Stimulated activated CD4-positive, alpha-beta T cell treated with anti-CD3 and anti-CD28 coated beads, TNF-alpha, amount 100 ng/mL, for 24 hours (primary cell): ENCODE data around the gene GALNT11.

Source experiments
- DNase-seq, 3 experiments: peaks; one replicate each; pipeline ENCODE4 v3.0.0-alpha.2; 2020; ENCODE audit warnings: low read depth in 3 of 3

The GALNT11 gene

DNA sequence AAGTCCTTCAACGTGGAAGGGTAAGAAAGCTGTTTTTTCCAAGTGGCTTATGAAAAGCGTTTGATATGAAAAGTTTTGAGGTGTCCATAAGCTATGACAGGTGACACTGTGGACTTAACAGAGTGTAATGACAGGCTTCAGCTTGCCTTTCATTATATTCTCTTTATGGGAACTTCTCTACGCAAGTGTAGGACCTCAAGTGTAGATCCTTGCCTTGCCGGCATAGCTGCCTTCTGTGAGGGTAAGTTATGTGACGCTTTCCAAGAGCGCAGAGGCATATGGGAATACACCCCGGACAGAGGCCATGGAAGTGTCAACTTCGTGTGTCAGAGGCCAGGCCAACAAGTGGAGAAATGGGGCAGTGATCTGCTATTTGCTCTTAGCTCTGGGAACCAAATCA, 91.9 kb downstream of the GALNT11 start:
- no peak for DNase-seq

DNA sequence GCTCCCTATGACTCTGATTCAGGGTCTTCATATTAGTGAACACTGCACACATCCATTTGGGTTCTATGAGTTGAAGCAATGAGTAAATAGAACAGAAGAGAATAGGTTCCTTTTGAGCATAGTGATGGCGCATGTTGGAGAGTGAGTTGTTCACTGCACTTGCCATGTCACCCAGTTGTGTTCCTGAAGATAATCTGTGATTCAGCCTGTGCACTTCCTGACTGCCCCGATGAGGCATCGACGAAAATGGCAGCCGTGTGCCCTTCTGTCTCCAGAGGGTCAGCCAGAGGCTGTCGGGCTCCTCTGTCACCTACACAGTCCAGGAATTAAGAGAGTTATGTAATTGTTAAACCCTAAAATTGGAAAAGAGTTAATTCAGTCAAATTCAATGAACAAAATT, 94.7 kb downstream of the GALNT11 start:
- no peak for DNase-seq

DNA sequence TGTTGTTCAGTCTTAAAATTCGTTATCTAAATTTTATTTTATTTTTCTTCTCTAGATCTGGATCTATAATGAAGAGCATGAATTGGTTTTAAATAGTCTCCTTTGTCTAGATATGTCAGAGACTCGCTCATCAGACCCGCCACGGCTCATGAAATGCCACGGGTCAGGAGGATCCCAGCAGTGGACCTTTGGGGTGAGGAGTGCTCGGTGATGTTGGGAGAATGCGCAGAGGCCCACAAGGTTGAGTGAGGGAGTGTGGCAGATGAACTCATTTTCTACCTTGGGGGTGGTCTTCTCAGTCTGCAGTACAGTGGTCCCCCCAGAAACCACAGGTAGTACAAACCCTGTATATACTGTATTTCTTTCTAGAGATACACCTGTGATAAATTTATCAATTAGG, 95.3 kb downstream of the GALNT11 start:
- DNase-seq, result no peak

DNA sequence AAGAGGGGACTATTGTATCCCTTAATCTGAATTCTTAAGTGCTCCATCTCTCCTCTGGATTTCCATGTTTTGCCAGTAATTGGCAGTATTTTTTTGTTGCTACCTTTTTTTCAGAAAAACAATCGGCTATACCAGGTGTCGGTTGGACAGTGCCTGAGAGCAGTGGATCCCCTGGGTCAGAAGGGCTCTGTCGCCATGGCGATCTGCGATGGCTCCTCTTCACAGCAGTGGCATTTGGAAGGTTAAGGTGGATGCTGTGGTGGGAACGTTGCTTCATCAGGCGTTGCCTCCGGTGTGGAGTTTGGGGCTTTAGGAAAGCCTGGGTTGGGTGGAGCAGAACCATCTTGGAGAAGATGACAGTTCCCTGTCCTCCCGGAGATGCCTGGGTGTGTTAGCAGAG, 96.0 kb downstream of the GALNT11 start:
- no peak for DNase-seq

DNA sequence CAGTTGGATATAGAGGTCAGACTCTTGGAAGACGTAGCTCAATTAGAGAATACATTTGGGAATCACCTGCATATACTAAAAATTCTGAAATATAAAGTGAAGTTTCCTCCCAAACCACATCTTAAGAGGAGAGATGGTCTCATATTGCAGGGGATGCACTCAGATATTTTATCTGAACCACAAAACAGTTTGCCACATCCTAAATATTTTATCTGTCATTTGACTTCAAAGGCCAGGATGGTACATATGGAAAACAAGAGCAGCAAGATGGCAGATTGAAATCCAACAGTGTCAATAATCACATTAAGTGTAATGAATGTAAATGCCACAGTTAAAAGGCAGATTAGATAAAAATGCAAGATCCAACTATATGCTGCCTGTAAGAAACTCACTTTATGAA, 97.1 kb downstream of the GALNT11 start:
- DNase-seq, result no peak

DNA sequence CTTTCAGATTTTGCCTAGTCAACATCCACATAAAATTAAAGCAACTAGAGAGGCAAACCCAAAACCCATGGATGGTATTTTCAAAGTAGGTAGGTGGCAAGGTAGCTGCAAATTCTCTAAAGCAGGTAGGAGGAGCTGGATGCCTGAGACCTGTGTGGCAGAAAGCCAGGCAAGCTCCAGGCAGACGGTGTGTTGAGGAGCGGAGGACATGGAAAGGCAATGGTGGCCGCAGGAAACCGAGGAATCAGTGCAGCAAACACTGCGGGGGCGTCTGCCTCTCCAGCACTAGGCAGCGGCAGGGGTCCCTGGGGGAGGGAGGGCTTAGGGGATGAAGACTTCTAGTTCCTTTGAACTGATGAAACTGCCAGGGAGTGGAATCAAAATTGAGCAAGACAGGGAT, 101.3 kb downstream of the GALNT11 start:
- no peak for DNase-seq

DNA sequence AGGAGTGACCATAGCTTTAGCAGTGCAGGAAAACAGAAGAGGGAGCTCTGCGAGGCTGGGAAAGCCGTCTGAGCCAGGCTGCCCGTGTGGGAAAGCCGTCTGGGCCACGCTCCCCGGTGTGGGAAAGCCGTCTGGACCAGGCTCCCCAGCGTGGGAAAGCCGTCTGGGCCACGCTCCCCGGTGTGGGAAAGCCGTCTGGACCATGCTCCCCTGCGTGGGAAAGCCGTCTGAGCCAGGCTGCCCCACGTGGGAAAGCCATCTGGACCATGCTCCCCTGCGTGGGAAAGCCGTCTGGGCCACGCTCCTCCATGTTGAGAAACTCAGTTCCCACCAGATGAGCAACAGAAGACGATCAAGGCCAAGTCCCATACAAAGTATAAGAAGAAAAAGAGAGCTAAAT, 101.8 kb downstream of the GALNT11 start:
- DNase-seq, result no peak

DNA sequence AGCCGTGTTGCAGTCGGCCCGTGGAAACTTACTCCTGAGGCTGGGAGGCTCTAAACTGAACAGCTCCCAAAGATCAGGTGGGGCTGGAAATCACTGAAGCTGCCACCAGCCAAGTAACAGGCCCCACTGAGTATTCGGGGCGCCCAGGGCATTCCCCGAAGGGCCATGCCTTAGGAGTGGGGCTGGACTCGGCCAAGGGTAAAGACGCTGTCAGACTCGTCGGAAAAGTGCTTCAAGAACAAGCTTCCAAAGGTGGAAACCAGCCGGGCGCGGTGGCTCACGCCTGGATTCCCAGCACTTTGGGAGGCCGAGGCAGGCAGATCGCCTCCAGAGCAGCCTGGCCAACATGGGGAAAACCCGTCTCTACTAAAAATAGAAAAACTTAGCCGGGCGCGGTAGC, 102.8 kb downstream of the GALNT11 start:
- DNase-seq, result no peak

DNA sequence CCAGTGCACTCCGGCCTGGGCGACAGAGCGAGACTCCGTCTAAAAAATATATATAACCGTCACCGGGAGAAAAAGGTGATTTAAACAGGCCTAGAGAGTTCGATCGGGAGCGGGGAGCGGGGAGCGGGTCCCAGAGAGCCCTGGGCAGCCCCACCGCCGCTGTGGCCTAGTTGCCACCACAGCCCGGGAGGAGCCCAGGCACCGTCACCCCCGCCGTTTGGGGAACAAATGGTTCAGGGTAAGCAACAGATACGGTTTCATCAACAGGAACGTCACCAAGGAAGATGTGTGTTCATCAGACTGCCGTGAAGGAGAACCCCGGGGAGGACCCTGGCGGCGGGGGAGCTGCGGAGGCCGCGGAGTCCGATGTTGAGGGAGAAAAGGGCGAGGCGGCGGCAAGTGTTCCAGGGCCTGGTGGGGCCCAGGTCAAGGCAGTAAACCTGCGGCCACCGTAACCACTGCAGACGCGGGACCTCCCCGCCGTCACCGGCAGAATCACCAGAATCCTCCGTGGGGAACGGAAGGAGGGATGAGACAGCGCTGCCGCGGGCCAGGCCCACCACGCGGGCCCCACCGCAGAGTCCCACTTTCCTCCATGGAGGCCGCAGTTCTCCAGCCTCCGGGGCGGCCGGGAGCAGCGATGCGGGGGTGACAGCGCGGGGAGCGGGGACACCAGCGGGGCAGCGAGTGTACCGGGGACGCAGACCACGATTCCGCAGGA, 103.4 kb downstream of the GALNT11 start:
- DNase-seq, result no peak

DNA sequence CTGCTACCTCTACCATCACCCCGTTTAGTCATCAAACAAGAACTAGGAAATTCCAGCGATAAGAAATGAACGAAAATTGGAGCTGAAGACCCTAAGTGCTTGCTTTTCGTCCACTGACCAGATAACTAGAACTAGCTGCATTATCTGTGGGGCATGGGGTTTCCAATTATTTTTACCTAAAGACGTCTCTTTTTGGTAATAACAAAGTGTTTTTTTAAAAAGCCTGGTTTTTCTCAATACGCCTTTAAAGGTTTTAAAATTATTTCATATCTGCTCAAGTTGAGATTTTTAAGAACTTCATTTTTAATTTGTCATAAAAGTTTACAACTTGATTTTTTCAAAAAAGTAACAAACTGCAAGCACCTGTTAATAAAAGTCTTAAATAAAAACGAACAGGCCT, 104.2 kb downstream of the GALNT11 start:
- DNase-seq, result no peak

DNA sequence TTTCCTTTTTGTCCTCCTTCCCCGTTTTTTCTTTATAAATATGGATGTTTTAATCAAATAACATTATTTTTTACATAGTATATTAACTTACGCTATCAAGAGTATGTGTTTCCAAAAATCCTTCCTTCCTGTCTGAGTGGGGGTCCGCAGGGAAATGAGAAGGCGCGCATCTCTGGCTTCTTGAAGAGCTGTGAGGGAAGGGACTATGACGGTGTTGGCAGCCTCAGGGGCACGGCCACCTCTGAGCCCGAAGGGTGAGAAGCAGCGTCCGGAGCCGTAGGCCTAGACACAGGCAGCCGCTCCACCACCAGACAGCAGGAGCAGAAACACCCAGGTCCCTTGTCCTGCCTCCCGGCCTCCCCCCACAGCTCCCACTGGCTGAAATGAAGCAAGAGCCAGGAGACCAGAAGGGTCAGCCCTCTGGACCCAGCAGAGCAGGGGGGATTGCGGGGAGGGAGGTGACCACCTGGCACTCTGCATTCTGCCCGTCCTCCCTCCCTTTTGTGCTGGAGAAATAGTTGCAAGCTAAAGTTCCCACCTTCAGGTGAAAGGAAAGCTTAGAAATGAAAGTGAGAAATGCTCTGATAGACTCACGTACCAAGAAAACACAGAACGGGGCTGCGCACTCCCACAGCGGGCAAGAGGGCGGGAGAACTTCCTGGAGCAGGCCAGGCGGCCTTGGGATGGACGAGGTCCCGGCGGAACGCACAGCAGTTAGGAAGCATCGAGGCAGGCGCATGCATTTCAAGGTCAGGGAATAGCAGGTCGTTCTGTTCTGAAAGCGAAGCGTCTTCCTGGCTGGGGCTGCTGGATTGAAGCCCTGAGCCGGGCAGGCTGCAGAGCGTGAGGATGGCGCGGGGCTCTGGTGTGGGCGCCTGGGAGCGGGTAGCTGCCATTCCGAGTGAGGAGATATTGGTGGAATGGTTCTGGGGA, 105.5 kb downstream of the GALNT11 start:
- DNase-seq, result no peak

DNA sequence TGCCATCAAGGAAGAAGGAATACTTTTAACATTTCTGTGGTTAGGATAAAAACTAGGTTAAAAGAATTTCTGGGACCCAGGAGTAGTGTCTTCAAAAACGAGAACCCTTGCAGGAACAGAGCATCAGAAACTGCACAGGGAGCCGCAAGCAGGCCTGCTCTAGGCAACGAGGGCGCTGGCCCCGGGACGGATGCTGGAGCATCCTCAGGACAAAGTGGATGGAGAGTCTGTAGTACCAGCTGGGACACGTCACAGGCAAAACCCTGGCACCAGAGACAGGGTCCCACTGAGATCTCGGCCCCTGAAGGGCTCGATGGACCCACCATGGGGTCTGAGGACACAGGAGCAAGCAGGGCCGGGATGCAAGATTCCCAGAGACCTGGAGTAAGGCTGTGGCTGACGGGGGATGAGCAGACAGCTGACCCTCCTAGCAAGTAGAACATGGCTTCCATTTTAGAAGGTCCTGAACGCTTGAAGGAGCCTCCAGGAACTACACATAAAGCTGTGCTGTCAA, 106.6 kb downstream of the GALNT11 start:
- DNase-seq, result no peak

DNA sequence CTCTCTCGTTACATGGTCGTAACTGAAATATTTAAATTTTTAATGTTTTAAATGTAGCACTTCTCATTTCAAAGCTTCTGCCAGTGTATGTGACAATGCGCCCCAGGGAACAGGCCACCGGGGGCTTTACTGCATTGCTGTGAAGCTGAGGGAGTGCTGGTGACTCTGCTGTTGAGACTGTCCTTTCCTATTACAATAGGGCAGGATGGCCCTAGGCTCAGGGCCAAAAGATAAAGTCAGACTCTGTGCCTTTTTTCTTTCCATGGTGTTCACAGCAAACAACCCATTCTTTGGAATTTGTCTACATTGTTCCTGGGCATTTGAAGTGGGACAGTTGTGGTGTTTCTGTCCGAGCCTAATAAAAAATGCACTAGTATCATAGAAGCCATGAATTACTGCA, 107.3 kb downstream of the GALNT11 start:
- DNase-seq, result no peak

DNA sequence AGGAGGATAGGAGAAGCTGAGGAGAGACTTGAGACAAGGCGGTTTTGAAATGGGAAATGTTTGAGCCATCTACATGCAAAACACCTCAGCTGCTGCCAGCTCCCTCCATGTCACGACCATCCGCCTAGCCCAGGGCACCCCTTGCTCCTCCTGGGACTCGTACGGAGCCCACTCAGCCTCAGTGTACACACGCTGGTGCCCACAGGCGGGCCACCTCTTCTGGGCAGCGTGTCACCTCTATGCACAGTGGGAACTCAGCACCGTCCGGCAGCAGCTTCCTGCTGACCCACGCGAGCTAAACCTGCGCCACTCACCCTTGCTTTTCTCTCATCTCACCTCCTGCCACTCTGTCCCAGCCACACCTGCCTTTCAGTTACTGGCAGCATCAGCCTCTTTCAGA, 108.3 kb downstream of the GALNT11 start:
- DNase-seq, result no peak

DNA sequence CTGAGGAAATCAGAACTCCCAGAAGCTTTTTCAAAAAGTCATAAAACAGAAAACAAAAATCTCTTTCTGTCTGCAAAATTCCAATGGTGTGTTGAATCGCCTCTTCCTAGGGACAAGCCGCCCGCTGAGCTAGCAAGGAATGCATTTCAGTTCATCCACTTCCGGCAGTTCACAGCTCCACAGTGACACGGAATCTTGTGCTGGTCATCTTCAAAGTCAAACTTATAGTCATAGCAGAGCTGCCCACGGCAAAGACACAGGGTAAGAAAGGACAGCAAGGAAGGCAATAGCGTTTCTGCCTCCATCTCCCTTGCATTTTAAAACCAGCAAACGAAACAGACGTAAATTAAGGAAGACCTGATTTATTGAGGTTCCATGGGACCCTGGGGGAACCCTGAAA, 111.2 kb downstream of the GALNT11 start:
- no peak for DNase-seq

DNA sequence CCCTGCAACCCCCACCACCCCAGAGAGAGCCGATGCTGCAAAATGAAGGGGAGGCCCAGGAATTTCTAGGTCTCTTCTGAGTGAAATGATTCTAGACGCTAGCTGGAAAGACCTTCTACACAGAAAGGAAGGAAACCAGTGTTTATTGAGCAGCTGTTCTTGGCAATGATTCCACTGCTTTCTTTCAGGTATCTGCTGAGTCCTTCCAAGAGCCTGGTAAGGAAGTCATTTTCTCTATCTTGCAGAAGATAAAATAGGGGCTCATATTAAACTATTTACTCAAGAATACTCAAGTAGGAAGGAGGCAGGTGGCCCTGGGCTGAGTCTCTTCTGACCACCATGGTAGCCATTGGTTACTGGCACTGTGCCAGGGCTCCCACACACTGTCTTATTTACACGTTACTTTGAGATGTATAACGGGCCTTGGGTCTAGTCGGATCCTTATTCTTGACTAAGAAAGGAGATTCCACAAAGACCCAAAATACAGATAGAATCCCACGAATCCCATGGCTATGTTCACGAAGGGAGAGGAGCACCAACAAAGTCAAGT, 112.1 kb downstream of the GALNT11 start:
- no peak for DNase-seq

DNA sequence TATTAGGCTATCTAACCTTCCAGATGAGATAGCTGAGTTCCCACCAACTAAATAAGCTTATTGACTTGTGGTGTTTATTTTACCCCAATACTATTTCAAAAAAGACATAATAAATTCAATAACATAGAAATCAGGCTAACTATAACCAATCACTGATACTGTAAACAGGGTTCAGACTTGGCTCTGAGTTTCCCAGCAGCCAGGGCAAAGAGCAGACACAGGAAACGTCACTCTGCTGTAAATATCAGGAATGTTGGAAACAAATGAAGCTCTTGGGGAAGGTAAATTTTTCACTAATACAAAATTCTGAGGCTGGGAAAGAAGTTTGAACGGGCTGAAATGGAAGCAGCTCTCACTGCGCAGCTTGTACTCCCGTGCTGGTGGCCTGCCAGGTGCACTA, 114.6 kb downstream of the GALNT11 start:
- DNase-seq, result no peak

DNA sequence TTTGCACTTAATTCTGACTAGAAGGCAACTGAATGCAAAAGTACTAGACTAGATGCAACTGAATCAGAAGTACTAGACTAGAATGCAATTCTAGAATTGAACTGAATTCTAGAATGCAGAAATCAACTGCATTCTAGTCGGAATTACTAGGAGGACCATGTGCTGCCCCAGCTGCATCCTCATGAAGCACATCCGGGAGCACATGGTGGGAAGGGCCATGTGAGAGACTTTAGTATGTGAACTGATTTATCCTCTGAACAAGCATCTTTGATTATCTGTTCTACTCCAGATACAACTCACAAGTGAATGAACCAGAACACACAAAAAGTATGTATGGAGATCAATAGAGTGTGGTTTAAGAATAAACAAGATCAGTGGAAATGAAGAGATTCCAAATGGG, 115.1 kb downstream of the GALNT11 start:
- DNase-seq, result no peak

DNA sequence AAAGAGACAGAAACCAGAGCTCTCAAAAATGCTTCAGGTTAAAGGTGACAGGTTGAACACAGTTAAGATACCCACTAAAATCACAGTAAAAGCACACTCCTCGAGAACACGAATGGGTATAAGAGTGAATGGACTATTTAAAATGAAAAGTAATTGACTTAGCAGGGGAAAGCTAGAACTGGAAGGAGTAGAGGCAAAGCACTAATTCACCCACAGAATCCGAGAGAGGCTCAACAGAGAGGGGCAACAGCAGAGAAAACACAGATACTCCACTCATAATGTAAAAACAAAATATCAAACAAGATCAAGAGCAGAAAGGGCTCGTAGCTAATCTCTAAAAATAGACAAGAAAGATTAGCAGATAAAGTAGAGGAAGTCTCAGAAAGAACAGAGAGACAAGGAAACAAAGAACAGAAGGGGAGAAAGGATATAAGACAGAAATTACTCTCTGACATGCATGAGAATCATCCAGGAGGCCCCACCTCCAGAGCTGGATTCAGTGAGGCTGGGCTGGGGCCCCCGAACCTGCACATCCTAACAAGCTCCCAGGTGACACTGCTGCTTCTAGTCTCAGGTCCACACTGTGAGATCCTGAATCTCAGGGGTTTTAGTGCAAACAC, 117.6 kb downstream of the GALNT11 start:
- DNase-seq, result no peak

DNA sequence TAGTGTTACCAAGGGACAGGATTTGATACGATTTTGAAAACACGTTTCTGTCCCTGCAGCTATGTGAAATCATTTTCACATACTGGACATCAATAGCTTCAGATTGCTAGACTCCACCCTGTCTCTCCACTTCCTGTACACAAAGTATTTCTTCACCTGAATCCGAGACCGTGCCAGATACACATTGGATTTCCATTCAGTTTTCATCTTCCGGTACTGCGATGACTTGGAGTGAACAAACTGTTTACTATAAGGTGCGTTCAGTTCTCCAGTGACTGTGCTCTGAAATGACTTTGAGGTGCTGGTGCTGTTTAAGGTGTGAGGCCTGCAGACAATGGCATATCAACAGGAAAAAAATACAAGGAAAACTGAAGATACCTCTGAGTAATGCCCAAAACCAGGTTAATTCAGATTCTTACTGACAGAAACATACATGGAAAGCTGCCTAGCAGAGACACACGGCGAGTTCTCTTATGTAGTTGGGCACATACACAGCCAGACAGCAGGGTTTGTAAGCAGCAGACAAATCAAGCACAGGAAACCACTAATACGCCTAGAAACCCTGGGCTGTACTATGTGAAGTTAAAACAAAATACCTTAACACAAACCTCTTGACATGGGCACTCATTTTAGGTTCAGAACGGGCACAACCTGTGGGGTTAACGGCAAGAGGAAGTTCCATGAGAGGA, 119.2 kb downstream of the GALNT11 start:
- DNase-seq, result no peak

DNA sequence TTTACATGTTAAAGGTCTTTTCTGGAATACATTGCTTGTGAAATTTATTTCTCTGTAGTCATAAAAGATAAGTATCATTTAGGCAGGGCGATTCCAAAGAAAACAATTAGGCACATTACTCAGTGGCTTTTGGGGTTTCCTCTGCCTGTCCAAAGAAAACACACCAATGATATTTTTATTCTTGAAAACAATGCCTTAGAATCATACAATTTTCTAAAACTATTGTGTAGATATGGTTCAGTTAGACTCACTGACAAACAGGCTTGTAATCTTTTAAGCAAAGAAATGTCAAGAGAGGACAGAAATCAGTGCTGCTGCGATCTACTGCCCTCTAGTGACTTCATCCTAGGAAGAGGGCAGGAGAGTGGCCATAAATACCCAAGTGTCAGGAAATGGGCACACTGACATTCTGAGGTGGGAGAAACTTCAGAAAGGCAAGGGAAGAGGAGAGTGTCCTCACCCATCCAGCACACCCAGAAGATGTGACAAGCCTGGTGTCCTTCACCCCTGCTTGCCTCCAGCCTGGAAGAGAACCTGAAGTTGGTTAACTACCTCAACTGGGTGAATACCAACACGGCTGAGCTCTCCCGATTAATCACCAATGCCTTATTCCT, 120.5 kb downstream of the GALNT11 start:
- DNase-seq, result no peak
